Mononuclear cell (primary cell): ENCODE results near the gene BCL7C. TPM values are rescaled to one million over a fixed set of nuclear protein-coding genes. Genes with fewer than 3 reads are reported as not detected.
"Not testable (repeated sequence)": the region's sequence is repeated elsewhere in the genome, so short reads cannot be mapped to it uniquely, and the experiment has no call there.

Source experiments
- H3K27me3 ChIP-seq: 2 replicates; pipeline ENCODE4 v1.6.0; 2011; ENCODE audit warnings: low read length, control low read depth; ENCODE audit not compliant: insufficient read depth
- H3K4me1 ChIP-seq: 2 replicates; pipeline ENCODE4 v1.5.1; 2011; ENCODE audit warnings: mild to moderate bottlenecking, low read length, control low read depth; ENCODE audit not compliant: insufficient read depth
- H3K4me3 ChIP-seq: 2 replicates; pipeline ENCODE4 v1.5.1; 2011; ENCODE audit warnings: mild to moderate bottlenecking, low read length, moderate library complexity
- H3K9me3 ChIP-seq: 2 replicates; pipeline ENCODE4 v1.5.1; 2011; ENCODE audit warnings: low read depth, mild to moderate bottlenecking, control low read depth, low read length
- total RNA-seq: library from RNA; depleted of rRNA; stranded (reverse); fragments of >200 nt; gene quantifications from one replicate; pipeline ENCODE4 v1.2.3, GENCODE V29; 2012

The BCL7C gene
- total RNA-seq = 17.0 TPM

DNA sequence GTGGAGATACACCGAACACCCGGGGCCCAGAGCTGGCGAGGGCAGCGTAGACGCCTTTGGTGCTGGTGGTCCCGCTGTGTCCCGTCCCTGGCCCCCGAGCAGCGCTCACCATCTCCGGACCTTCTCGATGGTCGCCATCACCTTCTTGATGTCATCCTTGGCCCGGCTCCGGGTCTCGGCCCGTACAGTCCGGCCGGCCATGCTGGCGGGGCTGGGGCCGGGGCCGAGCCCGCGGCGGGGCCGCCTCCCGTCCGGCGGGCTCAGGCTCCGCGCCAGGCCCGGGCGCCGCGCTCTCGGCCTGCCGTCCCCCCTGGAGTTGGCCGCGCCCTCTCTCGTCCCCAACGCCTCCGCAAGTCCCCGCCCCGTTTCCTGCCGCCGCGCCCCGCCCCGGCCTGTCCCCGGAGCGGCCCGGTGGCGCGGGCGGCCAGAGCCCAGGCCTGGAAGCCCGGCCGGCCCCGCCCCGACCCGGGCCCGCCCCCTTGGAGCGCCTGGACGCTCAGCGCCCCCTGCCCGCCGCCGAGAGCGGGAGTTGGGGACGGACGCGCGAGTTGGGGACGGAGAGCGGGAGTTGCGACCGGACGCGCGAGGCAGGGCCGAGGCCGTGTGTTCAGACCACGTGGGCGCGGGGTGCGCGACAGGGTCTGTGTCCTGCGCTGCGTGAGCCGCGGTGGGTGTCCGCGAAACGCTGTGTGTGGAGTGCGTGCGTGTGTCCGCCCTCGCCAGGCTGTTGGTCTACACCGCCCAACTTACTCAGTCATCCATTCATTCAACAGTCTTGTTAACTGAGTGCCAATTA, at the start of gene BCL7C:
Gene BCL7C (minus strand): TSS at position 334 of the 796 bp plus-strand sequence. CDS start 133 bp downstream, at position 201.
- H3K27me3 ChIP-seq = no peaks in the 10 kb centered on the region
- no peaks in the 10 kb centered on the region for H3K9me3 ChIP-seq
- H3K4me1 ChIP-seq = peaks cover 42% of the 10 kb centered on the region
- peak within 1 kb of the TSS; percentile 58 for H3K4me3 ChIP-seq

DNA sequence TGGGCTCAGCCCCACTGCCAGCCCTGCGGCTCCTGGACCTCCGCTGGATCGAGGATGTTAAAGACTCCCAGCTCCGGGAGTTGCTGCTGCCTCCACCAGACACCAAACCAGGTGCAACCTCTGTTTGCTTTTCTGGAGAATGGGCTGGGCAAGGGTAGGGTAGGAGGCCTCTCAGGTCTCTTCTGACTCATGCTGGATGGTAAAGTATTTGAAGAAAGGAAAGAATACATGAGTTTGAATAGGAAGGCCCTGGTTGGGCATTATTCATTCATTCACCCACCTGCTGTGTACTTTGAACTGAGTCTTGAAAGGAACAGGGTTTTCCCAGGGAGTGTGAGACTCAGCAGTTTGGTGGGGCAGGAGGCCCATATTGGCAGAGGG, 48.5 kb upstream of the BCL7C start:
- Histone ChIP-seq H3K9me3 (no peaks in the 10 kb centered on the region), H3K4me3 (no peak overlapping the region), H3K4me1 (peaks cover 21% of the 10 kb centered on the region), H3K27me3 (no peaks in the 10 kb centered on the region)

DNA sequence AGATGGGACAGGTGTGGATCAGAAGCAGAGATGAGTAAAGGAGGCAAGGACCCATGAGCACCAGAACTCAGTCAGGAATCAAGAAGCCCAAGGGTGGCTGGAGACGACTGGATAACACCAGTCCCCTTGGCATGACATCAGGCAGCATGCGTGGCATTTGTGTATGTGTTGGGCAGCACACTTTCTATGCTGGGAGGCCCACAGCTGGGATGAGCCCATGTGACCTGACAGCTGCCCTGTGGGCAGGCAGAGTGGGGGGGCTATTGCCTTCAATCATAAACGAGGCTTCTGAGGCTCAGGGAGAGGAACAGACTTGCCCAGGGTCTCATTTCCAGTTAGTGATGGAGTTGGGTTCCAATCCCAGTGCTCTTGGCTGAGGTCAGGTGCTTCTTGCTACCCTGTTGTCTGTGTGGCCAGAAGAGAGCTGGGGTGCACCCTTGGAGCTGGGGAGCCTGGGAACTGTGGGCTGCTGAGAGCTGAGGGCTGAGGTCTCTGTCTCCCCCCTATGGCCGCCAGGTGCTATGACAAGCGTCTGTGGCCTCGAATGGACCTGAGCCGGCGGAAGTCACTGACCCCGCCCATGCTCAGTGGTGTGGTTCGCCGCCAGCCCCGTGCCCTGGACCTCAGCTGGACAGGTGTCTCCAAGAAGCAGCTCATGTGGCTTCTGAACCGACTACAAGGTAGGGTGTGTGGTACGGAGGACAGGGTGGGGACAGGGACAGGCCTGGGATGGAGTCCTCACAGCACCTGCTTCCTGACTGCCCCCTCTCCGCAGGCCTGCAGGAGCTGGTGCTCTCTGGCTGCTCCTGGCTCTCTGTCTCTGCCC, 47.9 kb upstream of the BCL7C start:
- Histone ChIP-seq H3K27me3 (no peaks in the 10 kb centered on the region), H3K4me3 (no peak overlapping the region), H3K4me1 (peaks cover 23% of the 10 kb centered on the region), H3K9me3 (no peaks in the 10 kb centered on the region)

DNA sequence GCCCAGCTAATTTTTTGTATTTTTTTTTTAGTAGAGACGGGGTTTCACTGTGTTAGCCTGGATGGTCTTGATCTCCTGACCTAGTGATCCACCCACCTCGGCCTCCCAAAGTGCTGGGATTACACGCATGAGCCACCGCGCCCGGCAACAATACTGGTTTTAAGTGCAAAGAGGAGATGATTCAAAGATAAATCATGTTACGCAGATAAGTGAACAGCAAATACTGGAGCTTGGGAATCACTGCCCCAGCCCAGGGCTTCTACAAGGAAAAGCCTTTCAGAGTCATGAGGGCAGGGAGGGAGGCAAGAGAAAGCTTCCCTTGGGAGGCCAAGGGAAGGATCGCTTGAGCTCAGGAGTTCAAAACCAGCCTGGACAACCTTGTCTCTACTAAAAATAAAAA, 45.7 kb upstream of the BCL7C start:
- peaks cover 28% of the 10 kb centered on the region for H3K4me1 ChIP-seq
- not testable (repeated sequence) for H3K4me3 ChIP-seq, H3K27me3 ChIP-seq, H3K9me3 ChIP-seq

DNA sequence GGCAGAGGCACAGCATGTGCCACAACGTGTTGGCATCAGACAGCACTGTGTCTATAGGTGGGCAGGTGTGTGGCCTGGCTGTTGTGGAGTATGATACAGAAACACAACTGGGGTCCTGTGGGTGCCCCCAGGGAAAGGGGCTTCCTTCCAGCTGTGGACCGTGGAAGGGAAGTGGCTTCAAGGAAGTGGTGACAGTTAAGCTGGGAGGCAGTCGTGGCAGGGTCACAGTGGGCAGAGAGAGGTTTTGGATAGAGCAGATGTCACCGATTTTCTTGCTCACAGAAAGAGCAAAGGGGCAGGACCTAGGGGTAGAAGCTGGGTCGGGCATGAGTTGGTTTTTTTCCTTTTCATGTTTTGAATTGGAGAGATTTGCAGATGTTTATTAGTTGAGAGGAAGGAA, 43.8 kb upstream of the BCL7C start:
- H3K9me3 ChIP-seq = no peaks in the 10 kb centered on the region

DNA sequence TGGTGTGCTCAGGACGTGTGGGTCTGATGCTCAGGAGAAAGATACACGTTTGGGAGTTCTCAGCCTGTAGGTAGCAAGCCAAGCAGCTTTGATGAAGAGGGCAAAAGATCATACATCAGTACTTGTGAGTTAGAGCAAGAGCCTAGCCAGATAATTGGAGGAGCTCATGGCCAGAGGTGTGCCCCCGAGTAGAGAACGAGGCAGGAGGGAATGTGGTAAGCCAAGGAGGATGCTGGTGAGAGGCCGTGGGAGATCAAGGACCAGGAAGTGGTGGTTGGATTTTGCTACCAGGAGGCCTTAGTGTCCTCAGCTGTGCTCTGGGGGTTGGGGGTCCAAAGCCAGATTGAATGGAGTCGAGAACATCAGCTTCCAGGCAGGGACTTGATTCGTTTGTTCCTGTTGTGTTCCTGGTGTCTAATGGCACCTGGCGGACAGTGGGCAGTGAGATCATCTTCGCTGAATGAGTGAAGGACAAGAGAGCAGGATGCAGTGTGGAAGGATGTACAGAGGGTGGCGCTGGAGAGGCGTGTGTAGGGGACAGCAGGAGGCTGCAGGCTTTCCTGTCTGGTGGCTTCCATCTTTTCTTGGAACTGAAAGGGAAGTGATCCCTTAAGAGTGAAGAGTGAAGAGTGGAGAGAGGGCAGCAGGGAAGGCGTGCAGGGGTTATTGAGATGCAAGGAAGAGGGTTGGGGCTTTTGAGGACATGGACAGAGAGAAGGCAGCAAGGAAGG, 41.1 kb upstream of the BCL7C start:
- no peaks in the 10 kb centered on the region for H3K9me3 ChIP-seq
- no peaks in the 10 kb centered on the region for H3K27me3 ChIP-seq
- peaks cover 16% of the 10 kb centered on the region for H3K4me1 ChIP-seq
- H3K4me3 ChIP-seq = no peak overlapping the region

More for the DNA sequence above, 43.8 kb upstream of the BCL7C start:
- Histone ChIP-seq H3K27me3 (no peaks in the 10 kb centered on the region), H3K4me1 (peaks cover 26% of the 10 kb centered on the region), H3K4me3 (no peak overlapping the region)

DNA sequence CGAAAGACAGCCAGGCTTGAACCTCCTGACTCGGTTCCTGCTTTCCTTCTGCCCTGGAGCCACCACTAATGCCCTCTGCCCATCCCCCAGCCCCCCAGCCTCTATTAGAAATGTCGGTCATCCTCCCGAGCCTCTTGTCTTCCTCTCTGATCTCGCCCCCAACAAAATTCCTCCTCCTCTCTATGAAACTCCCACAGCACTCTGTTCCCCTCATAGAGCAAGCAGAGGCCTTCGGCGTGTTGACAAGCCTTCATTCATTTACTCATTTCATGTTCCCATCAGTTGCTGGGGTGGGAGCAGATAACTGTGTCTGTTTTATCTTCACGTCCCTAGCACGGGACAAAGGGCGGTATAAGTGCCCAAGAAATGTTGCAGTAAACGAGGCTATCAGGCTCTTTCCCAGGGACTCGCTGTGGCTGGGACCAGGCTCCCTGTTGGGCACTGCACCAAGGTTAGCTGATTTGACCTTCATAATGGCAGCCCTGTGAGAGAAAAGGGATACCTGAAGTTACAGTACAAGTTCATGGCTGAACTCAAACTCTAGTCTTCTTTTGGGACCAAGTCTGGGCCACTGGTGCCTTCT, 37.3 kb upstream of the BCL7C start:
- peaks cover 7% of the 10 kb centered on the region for H3K4me1 ChIP-seq
- H3K9me3 ChIP-seq = no peaks in the 10 kb centered on the region
- H3K27me3 ChIP-seq = no peaks in the 10 kb centered on the region
- no peak overlapping the region for H3K4me3 ChIP-seq

DNA sequence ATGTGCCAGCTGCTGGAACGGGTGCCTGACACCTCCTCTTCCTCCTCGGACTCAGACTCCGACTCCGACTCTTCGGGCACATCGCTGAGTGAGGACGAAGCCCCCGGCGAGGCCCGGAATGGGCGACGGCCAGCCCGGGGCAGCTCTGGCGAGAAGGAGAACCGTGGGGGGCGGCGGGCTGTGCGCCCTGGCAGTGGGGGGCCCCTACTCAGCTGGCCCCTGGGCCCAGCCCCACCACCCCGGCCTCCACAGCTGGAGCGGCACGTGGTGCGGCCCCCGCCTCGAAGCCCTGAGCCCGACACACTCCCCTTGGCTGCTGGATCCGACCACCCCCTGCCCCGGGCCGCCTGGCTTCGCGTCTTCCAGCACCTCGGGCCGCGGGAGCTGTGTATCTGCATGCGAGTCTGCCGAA, 36.3 kb upstream of the BCL7C start:
- Histone ChIP-seq H3K27me3 (no peaks in the 10 kb centered on the region), H3K4me3 (no peak overlapping the region), H3K4me1 (peaks cover 7% of the 10 kb centered on the region), H3K9me3 (no peaks in the 10 kb centered on the region)

DNA sequence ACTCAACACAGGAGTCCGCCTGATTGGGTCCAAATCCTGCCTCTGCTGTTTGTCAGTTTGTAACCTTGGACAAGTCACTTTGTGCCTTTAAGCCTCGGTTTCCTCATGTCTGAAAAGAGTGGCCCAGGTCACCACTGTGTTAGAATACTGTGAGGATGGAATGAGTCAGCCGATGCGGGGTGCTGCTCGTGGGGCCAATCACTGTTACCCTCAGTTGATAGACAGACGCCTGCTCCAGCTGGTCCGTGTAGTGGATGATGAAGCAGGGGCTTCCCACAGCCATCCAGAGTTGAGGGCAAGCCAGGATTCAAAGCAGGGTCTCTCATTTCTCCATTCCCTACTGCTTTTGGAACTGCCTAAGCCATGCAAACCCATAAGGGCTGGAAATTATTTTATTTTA, 35.3 kb upstream of the BCL7C start:
- Histone ChIP-seq H3K9me3 (no peaks in the 10 kb centered on the region), H3K4me3 (no peak overlapping the region), H3K27me3 (no peaks in the 10 kb centered on the region), H3K4me1 (peaks cover 8% of the 10 kb centered on the region)

DNA sequence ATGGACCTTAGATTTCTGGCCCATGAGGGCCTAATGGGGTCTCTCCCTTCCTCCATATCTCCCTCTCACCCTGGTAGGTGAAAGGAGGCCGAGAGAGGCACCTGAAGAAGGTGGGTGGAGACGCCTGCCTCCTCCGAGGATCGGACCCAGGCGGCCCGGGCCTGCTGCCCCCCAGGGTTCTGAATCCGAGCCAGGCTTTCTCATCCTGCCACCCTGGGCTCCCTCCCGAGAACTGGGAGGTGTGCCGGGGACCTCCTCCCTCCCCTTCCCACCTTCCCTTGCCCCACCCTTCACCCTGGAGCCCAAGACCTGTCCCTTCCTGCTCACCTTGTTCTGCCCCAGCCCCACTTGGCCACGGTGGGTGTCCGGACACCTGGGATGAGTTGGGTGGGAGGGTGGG, 34.5 kb upstream of the BCL7C start:
- Histone ChIP-seq H3K27me3 (no peaks in the 10 kb centered on the region), H3K9me3 (no peaks in the 10 kb centered on the region), H3K4me3 (no peak overlapping the region), H3K4me1 (peaks cover 10% of the 10 kb centered on the region)

DNA sequence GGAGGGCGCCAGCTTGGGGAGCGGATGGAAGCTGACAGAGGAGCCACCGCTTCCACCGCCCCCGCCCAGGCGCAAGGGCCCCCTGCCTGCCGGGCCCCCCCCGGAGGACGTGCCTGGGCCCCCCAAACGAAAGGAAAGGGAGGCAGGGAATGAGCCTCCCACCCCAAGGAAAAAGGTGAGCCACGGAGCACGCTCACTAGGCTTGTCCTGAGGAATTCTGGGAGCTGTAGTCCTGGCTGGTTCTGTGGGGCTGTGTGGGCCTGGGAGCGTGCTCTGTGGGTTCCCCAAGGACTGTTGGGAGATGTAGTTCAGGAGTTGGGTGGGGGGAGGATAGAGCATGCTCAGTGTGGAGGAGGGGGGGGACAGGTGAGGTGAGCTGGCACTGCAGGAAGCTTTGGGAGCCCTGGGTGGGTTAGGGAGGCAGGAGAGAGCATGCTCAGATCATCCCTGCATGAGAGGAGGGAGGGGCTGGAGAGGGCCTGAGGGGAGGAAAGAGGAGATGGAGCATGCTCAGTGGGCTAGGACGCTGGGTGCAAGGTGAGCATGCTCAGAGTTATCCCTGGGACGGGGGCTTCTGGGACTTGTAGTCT, 34.0 kb upstream of the BCL7C start:
- Histone ChIP-seq H3K4me1 (peaks cover 10% of the 10 kb centered on the region), H3K27me3 (no peaks in the 10 kb centered on the region), H3K4me3 (no peak overlapping the region), H3K9me3 (no peaks in the 10 kb centered on the region)

DNA sequence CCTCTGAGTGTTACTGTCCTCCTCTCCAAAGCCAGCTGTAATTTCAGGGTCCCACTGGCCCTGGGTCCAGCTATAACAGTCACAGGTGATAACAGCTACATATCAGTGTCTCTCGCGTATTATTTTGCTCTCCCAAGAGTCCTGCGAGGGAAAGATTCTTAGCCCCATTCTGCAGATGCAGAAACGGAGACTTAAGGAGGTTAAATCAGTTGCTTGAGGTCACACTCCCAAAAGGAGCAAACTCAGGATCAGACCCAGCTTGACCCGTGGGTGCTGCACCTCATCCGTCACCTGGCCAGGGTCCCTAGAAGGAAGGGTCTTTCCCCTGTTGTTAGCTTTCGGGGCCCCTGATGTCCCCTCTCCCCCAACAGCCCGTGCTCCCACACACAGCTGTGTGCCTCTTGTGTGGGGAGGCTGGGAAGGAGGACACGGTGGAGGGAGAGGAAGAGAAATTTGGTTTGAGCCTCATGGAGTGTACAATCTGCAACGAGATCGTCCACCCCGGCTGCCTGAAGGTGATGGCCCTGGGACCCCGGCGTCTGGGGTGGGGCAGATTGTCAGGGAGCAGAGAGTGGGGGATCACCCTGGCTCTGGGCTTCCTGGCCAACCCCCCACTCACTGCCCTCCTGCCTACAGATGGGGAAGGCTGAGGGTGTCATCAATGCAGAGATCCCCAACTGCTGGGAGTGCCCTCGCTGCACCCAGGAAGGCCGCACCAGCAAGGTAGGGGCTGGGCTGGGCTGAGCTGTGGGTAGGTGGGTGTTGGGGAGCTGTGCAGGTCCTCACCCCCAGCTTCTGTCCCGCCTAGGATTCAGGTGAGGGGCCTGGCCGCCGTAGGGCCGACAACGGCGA, 33.3 kb upstream of the BCL7C start:
- no peaks in the 10 kb centered on the region for H3K9me3 ChIP-seq
- no peak overlapping the region for H3K4me3 ChIP-seq
- peaks cover 11% of the 10 kb centered on the region for H3K4me1 ChIP-seq
- H3K27me3 ChIP-seq = no peaks in the 10 kb centered on the region

DNA sequence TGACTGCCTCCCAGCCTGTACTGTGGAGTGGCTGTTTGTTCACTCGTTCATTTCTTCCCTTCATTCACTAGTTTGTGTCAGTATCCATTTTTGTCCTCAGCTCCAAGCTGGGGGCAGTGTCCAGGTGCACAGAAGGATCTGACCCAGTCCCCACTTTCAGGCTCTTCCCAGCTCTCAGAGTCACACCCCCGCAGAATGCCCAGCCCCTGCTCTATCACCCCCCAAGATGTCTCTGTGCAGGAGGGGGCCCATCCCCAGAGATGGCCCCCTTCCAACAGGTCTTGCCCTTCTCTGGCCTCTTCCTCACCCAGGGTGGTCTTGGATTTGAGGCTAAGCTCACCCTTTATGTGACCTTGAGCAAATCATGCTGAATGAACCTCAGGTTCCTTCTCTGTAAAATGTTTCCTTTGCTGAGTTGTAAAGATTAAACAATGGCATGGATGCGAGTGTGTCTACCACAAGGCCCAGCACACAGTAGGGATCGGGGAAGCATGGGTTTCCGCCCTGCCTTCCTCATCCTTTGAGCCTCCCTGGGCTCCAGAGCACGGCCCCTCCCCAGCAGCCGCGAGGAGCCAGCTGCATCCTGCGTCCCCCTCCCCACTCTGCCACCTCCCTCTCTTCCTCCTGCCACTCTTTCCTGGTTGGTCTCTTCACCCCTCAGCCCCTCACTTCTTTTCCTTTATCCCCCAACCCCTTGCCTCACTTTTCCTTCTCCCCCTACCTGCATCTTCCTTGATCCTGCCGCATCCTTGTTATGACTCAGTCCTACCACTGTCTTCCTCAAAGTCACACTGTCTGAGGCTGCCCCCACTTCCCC, 32.3 kb upstream of the BCL7C start:
- H3K9me3 ChIP-seq = no peaks in the 10 kb centered on the region

More for the DNA sequence above, 32.3 kb upstream of the BCL7C start:
- H3K27me3 ChIP-seq = no peaks in the 10 kb centered on the region
- H3K4me3 ChIP-seq = no peak overlapping the region
- H3K4me1 ChIP-seq = peaks cover 20% of the 10 kb centered on the region
